ENCODE results near the gene STARD4.

DNA sequence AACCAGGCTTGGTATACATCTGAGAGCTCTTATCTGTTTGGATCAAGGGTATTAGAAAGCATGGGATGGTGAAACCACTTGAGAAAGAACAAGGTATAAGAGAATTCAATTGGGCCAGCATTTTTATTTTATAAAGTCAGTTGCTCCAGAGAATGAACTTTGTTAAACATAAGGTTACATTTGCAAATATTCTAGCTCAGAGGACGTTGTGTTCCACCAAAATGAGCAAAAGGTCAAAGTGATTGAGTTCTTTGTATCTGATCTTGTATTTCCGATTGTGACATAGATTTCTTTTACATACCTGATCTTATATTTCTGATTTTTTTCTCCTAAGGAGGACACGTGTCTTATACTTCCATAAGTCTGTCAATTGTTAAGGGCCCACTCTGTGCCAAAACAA, 8.6 kb upstream of the STARD4 start:
- TF ChIP-seq TARDBP (IDR thresholded peaks at IDR 0.05): no peak
- no peak for TF ChIP-seq HNRNPK (IDR thresholded peaks at IDR 0.05; ENCODE audit: low read depth, low read length, poor library complexity, severe bottlenecking)
- TF ChIP-seq, protein P1, sequence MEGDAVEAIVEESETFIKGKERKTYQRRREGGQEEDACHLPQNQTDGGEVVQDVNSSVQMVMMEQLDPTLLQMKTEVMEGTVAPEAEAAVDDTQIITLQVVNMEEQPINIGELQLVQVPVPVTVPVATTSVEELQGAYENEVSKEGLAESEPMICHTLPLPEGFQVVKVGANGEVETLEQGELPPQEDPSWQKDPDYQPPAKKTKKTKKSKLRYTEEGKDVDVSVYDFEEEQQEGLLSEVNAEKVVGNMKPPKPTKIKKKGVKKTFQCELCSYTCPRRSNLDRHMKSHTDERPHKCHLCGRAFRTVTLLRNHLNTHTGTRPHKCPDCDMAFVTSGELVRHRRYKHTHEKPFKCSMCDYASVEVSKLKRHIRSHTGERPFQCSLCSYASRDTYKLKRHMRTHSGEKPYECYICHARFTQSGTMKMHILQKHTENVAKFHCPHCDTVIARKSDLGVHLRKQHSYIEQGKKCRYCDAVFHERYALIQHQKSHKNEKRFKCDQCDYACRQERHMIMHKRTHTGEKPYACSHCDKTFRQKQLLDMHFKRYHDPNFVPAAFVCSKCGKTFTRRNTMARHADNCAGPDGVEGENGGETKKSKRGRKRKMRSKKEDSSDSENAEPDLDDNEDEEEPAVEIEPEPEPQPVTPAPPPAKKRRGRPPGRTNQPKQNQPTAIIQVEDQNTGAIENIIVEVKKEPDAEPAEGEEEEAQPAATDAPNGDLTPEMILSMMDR (IDR thresholded peaks at IDR 0.05 in 2 of 3, conservative IDR thresholded peaks at IDR 0.05 in 1 of 3; ENCODE audit: insufficient read depth in 2 of 3, low read depth in 1 of 3, low read length in 3 of 3): no peak
- TF ChIP-seq, protein P2, sequence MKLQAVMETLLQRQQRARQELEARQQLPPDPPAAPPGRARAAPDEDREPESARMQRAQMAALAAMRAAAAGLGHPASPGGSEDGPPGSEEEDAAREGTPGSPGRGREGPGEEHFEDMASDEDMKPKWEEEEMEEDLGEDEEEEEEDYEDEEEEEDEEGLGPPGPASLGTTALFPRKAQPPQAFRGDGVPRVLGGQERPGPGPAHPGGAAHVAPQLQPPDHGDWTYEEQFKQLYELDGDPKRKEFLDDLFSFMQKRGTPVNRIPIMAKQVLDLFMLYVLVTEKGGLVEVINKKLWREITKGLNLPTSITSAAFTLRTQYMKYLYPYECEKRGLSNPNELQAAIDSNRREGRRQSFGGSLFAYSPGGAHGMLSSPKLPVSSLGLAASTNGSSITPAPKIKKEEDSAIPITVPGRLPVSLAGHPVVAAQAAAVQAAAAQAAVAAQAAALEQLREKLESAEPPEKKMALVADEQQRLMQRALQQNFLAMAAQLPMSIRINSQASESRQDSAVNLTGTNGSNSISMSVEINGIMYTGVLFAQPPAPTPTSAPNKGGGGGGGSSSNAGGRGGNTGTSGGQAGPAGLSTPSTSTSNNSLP (IDR thresholded peaks at IDR 0.05; ENCODE audit: borderline replicate concordance, low read depth, low read length): no peak
- TF ChIP-seq ZNF3 (CRISPR knock-in tag; IDR thresholded peaks at IDR 0.05): no peak
- no peak for TF ChIP-seq NR2F6 (CRISPR knock-in tag; IDR thresholded peaks at IDR 0.05)
- TF ChIP-seq GTF2F1 (IDR thresholded peaks at IDR 0.05; ENCODE audit: low read depth, low read length): no peak
- TF ChIP-seq MAFK (IDR thresholded peaks at IDR 0.05; ENCODE audit: low read length): no peak

All from K562 (cell line).